T-helper 2 cell treated with Interferon-gamma antibody and Interleukin-4, amounts not matched to agents 5 μg/mL and 100 μg/mL, for 36 hours (primary cell): ENCODE results near the gene ELAVL4.

Experiments used
- DNase-seq: peaks from one replicate; pipeline ENCODE4 v3.0.0; 2021; ENCODE audit warnings: low spot score
- H3K27ac Mint-ChIP-seq: one replicate; pipeline ENCODE4 v1.8.0; 2021; ENCODE audit warnings: mild to moderate bottlenecking, mixed read lengths
- H3K27me3 Mint-ChIP-seq: one replicate; pipeline ENCODE4 v1.8.0; 2021; ENCODE audit warnings: low read depth, mixed read lengths
- H3K36me3 Mint-ChIP-seq: one replicate; pipeline ENCODE4 v1.8.0; 2021; ENCODE audit warnings: low read depth, mixed read lengths
- H3K4me1 Mint-ChIP-seq: one replicate; pipeline ENCODE4 v1.8.0; 2021; ENCODE audit warnings: low read depth, mixed read lengths
- H3K4me3 Mint-ChIP-seq: one replicate; pipeline ENCODE4 v1.8.0; 2022; ENCODE audit warnings: mild to moderate bottlenecking, moderate library complexity, mixed read lengths
- H3K9me3 Mint-ChIP-seq: one replicate; pipeline ENCODE4 v1.8.0; 2021; ENCODE audit warnings: mixed read lengths

The ELAVL4 gene

DNA sequence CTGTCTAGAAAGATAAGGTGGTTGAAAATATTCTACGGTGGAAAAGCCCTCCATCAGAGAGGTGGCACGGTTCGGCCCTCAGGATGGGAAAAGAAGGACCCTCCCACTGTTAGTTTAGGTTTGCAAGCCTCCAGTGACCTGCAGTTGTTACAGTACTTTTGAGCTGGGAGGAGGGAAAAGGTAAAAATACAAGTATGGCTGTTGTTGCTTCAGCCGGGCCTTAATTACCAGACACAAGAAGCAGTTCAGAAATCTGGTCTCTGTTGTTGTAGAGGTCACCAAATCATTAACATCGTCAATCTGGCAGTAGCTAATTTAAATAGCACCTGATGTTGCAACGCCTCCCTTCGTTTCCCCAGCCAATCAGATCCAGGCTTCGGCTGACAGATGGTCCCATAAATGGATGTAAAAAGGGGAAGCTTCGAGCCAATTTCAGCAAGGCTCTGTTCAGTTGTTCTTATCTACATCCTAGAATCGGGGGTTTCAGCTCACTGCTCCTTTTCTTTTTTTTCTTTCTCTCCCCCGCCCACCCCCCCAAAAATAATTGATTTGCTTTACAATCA, at the start of gene ELAVL4:
Gene ELAVL4, plus strand, starts transcription at position 424 of the 563 bp plus-strand sequence. CDS start 270 bp downstream, outside the sequence.
- peak within 1 kb of the TSS; percentile 21 for H3K4me3 Mint-ChIP-seq
- peaks cover 11% of the 10 kb centered on the region for H3K4me1 Mint-ChIP-seq
- no peaks in the 10 kb centered on the region for H3K9me3 Mint-ChIP-seq
- peaks cover 49% of the 10 kb centered on the region for H3K27me3 Mint-ChIP-seq
- H3K27ac Mint-ChIP-seq: no peak within 1 kb of the TSS
- DNase-seq: no peak
- H3K36me3 Mint-ChIP-seq: no peaks in the 10 kb centered on the region

DNA sequence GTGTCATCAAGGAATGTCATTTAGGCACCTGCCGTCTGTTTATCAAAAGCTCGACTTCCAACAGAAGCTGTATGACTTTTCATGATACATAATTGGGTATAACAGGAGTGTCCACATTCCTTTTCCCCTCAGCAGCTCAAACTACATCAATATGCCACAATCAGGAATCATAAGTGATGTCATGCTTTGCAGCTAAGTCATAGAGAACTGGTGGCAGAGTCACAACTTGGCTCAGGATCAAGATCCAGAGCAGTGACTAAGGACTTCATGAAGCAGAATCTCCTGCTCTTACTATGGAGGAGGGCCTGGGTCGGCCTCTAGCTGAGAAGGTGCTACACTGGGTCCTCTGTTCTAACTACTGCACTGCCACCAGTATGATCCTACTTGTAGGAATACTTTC, 48.4 kb upstream of the ELAVL4 start:
- DNase-seq: no peak
- H3K4me1 Mint-ChIP-seq: no peaks in the 10 kb centered on the region
- no peaks in the 10 kb centered on the region for H3K27me3 Mint-ChIP-seq
- H3K36me3 Mint-ChIP-seq: no peaks in the 10 kb centered on the region
- H3K9me3 Mint-ChIP-seq: no peaks in the 10 kb centered on the region
- no peak overlapping the region for H3K4me3 Mint-ChIP-seq
- no peak overlapping the region for H3K27ac Mint-ChIP-seq

DNA sequence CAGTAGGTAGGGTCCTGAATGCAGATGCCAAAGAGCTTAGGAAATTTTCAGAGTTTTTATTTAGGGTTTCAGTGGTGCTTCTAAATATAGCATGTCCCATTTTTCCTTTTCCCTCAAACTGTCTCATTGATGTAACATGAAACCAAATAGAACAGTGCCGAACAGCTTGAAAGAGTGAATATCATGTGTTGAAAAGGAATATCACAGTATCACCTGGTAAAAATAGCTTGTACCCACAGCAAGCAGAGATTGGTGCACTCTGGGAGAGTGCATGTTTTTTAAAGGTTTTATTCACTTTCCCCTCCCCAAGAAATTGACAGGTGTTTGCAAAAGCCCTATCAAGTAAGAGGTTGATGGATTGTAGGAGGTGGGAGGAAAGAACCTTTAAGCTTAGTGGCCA, 41.9 kb upstream of the ELAVL4 start:
- H3K27ac Mint-ChIP-seq: no peak overlapping the region
- no peak overlapping the region for H3K4me3 Mint-ChIP-seq

DNA sequence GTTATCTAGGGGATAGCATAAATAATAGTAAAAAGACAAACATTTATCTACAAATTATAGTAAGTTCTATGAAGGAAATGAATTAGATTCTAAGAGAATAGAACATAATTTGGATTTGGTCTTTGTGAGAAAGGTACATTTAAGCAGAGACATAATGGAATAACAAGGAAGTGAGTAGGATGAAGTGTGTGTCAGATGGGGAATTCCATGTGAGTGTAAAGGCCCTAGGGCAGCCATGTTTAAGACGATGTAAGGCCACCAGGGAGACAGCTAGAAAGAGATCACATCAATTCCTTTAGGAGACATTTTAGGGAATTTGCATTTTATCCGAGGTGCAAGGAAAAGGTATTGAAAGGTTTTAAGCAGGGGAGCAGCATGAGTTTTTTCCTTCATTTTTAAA, 33.8 kb upstream of the ELAVL4 start:
- no peak overlapping the region for H3K27ac Mint-ChIP-seq
- DNase-seq: no peak
- H3K9me3 Mint-ChIP-seq: no peaks in the 10 kb centered on the region
- H3K4me1 Mint-ChIP-seq: no peaks in the 10 kb centered on the region
- H3K4me3 Mint-ChIP-seq: no peak overlapping the region
- H3K27me3 Mint-ChIP-seq: no peaks in the 10 kb centered on the region
- no peaks in the 10 kb centered on the region for H3K36me3 Mint-ChIP-seq

More for the DNA sequence above, 41.9 kb upstream of the ELAVL4 start:
- Mint-ChIP-seq H3K9me3 (no peaks in the 10 kb centered on the region), H3K4me1 (no peaks in the 10 kb centered on the region), H3K27me3 (no peaks in the 10 kb centered on the region), H3K36me3 (no peaks in the 10 kb centered on the region)
- no peak for DNase-seq

DNA sequence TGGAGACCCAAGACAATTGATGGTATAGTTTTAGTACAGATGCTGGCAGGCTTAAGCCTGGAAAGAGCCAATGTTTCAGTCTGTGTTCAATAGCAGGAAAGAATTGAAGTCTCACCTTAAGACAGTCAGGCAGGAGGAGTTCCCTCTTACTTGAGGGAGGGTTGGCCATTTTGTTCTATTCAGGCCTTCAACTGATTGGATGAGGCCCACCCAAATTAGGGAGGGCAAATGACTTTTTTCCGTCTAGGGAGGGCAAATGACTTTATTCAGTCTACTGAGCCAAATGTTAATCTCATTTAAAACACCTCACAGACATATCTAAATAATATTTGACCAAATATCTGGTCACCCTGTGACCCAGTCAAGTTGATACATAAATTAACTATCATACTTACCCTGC, 31.4 kb upstream of the ELAVL4 start:
- Mint-ChIP-seq H3K4me3 (no peak overlapping the region), H3K27ac (no peak overlapping the region), H3K36me3 (no peaks in the 10 kb centered on the region), H3K9me3 (no peaks in the 10 kb centered on the region), H3K27me3 (no peaks in the 10 kb centered on the region), H3K4me1 (no peaks in the 10 kb centered on the region)
- DNase-seq: no peak

DNA sequence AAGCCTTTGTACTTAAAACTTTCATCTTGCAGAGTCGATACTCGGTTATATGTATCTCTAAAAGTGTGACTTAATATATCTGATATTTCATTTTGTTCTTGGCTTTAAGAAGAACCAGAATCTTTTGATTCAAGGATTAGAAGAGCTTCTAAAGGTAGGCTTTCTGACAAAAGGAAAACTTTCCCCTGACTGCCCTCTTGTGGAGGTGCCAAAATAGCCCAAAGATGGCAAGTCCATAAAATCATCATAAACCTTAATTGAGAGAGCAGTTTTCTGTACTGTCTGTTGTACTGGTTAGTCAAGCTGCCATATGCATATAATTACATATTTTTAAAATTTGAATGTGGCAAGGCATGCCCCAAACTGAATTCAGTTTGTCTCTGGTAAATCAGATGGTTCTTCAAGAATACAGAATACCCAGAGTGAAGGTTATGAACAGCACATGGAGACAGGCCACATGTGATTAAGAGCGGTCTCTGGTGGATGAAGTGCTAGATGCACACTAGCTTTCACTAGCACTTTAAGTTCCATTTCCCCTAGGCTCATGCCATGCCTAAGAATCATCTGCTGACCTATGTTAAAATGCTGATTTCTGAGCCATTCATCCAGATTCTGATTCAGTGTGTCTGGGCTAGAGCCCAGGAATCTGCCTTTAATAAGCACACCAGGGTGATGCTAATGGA, 27.7 kb upstream of the ELAVL4 start:
- no peak for DNase-seq
- Mint-ChIP-seq H3K9me3 (no peaks in the 10 kb centered on the region), H3K36me3 (no peaks in the 10 kb centered on the region), H3K27me3 (no peaks in the 10 kb centered on the region), H3K4me3 (no peak overlapping the region), H3K27ac (no peak overlapping the region), H3K4me1 (no peaks in the 10 kb centered on the region)

DNA sequence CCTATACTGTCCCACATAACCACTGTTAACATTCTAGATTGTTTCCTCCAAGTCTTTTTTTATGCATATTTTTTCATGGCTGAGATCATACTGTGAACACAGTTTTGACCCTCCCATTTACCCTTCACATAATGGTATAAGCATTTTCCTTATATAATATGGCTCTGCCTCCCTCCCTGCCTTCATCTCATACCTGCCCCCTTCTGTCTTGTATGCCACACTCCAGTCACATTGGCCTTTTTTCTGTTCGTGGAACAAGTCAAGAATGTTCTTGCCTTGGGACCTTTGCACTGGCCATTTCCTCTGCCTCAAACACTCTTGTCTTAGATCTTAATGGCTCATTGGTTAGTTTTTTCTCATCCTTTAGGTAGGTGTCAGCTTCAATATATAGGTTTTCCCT, 24.3 kb upstream of the ELAVL4 start:
- no peak overlapping the region for H3K4me3 Mint-ChIP-seq
- no peaks in the 10 kb centered on the region for H3K27me3 Mint-ChIP-seq
- no peaks in the 10 kb centered on the region for H3K36me3 Mint-ChIP-seq
- DNase-seq: no peak
- H3K4me1 Mint-ChIP-seq: no peaks in the 10 kb centered on the region
- no peak overlapping the region for H3K27ac Mint-ChIP-seq
- no peaks in the 10 kb centered on the region for H3K9me3 Mint-ChIP-seq

DNA sequence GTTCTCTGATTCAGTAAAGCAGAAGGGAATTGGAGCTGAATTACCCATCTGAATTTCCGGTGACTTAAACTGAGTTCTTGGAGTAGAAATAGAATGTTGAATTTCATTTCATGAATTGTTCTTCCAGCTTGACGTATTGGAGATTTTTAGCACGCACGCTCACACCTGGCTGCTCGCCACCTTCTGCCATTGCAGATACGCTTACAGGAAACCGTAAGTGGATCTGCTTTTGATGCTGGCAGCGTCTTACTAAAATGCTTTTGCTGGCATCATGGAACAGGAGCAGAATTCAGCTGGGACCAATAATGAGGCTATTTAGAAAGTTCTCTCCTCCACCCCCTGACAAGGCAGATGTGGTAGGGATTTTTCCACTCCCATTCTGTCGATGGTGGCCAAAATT, 17.7 kb upstream of the ELAVL4 start:
- Mint-ChIP-seq H3K9me3 (no peaks in the 10 kb centered on the region), H3K27ac (no peak overlapping the region)

DNA sequence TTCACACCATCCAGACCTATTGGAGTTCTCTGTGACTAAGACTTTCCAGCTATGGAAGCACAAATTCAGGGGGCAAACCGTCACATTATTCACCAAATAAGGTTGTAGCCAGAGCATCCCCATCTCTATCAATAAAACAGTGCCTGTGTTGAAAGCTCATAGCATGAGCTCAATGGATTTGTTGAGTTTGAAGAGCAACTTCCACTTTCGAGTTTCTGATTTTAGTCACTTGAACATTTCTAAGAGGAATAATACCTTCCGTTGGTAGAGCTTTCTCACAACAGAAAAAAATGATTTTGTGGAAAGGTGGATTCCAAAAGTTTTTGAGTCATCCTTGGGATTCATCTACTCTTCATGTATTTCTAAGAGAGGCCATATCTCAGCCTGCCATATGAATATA, 13.0 kb upstream of the ELAVL4 start:
- H3K4me3 Mint-ChIP-seq: no peak overlapping the region
- no peak for DNase-seq
- H3K36me3 Mint-ChIP-seq: no peaks in the 10 kb centered on the region
- H3K4me1 Mint-ChIP-seq: no peaks in the 10 kb centered on the region
- no peaks in the 10 kb centered on the region for H3K9me3 Mint-ChIP-seq
- no peak overlapping the region for H3K27ac Mint-ChIP-seq
- no peaks in the 10 kb centered on the region for H3K27me3 Mint-ChIP-seq

More for the DNA sequence above, 17.7 kb upstream of the ELAVL4 start:
- Mint-ChIP-seq H3K4me1 (no peaks in the 10 kb centered on the region), H3K36me3 (no peaks in the 10 kb centered on the region), H3K27me3 (no peaks in the 10 kb centered on the region), H3K4me3 (no peak overlapping the region)
- DNase-seq: no peak

DNA sequence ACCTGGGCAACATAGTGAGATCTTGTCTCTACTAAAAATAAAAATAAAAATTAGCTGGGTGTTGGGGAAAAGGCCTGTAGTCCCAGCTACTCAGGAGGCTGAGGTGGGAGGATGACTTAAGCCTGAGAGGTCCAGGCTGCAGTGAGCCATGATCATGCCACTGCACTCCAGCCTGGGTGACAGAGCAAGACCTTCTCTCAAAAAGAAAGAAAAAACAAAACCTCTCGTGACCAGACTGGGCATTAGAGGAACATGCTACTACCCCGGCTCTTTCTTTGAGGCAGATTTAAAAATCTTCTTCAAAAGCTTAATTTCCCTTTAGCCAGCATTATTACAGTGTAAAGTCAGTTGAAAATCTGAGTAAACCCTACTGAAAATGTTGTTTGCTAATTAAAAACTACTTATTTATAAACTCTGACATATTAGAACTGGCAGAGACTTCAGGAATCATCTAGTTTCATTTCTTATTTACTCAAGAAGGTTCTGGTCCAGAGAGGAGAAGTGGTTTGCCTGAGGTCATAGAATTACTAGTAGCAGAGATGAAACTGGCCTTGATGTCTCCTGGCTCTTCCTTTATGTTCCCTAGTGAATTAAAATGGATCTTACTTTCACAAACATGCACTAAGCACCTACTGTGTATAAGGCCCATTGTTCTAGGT, 11.6 kb upstream of the ELAVL4 start:
- DNase-seq: no peak
- Mint-ChIP-seq H3K4me1 (no peaks in the 10 kb centered on the region), H3K27ac (no peak overlapping the region), H3K36me3 (no peaks in the 10 kb centered on the region), H3K4me3 (no peak overlapping the region), H3K27me3 (no peaks in the 10 kb centered on the region), H3K9me3 (no peaks in the 10 kb centered on the region)

DNA sequence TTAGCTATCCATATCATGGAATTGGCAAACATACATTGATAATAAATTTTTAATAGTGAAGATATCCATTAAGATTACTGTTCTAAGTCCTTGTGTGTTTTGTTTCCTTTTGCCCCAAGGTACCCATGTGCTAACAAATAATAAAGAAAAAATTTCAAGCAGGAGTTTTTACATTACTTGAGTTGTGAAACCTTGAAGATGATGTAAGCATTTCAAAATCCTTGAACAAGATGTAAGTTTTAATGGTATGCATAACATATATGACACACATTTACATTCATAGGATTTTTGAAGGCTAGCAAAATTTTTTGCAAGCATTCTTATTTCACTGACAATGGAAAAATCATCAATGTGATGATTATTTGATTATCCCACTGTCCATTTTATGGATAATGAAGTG, 10.9 kb upstream of the ELAVL4 start:
- H3K4me3 Mint-ChIP-seq: no peak overlapping the region
- no peaks in the 10 kb centered on the region for H3K36me3 Mint-ChIP-seq
- H3K27ac Mint-ChIP-seq: no peak overlapping the region
- H3K27me3 Mint-ChIP-seq: no peaks in the 10 kb centered on the region
- H3K9me3 Mint-ChIP-seq: no peaks in the 10 kb centered on the region
- no peaks in the 10 kb centered on the region for H3K4me1 Mint-ChIP-seq
- no peak for DNase-seq

DNA sequence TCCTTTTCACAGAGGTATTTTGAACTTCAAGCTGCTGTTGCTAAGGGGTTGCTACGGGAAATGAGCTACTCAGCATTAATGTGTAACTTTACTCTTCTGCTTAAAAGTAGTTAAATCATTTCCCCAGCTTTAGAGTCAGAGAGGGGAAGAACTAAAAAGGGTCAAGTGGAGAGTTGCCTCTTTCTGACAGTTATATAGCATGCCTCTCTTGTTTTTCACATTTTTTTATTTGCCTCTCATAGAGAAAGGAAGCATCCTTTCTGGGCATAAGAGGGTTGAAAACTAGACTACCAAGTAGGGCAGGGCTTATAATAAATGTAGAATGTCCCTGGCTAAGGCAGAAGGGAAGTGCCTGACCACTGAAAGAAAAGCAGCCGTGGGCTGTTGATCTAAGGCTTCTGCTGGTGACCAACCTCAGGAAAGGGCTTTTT, 10.1 kb upstream of the ELAVL4 start:
- H3K4me3 Mint-ChIP-seq: no peak overlapping the region
- no peak overlapping the region for H3K27ac Mint-ChIP-seq
- no peaks in the 10 kb centered on the region for H3K4me1 Mint-ChIP-seq
- H3K27me3 Mint-ChIP-seq: no peaks in the 10 kb centered on the region
- H3K36me3 Mint-ChIP-seq: no peaks in the 10 kb centered on the region
- no peaks in the 10 kb centered on the region for H3K9me3 Mint-ChIP-seq
- no peak for DNase-seq

DNA sequence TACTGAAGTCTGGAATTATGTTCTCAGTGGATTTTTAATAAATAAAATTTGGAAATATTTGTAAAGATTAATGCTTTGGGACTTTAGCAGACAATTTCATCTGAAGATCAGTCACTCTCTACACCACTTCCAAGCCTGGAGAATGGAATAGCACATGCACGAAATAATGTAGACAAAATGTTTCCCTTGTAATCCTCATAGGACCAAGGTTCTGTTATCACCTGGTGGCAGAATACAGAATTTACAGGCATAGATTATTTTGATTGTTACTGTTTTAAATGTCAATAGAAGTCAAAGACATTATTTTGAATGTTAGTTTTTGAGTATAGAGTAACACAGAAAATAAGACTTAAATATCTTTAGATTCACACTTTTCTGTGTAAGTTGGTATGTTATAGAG, 9.1 kb upstream of the ELAVL4 start:
- DNase-seq: no peak
- no peak overlapping the region for H3K4me3 Mint-ChIP-seq
- no peaks in the 10 kb centered on the region for H3K9me3 Mint-ChIP-seq
- no peaks in the 10 kb centered on the region for H3K27me3 Mint-ChIP-seq
- H3K27ac Mint-ChIP-seq: no peak overlapping the region
- H3K36me3 Mint-ChIP-seq: no peaks in the 10 kb centered on the region
- no peaks in the 10 kb centered on the region for H3K4me1 Mint-ChIP-seq

DNA sequence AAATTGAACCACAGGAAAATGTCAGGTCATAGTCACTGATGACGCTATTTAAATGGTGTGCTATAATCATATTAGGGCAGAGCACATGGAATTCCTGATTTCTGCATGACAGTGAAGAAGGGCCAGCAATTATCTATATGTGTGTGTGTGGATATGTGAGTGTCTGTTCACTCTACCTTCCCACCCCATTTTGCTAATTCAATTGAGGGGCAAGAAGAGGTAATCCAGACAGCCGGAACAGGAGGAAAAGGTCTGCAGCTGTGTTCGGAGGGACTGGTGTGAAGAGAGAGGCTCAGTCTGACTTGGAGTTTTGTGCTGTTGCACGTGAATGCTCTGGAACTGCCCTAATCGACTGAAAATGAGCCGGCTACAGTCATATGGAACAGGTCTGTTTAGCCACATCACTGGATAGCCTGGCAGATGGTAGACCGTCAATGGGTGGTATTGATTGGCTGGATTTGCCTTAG, 5.1 kb upstream of the ELAVL4 start:
- Mint-ChIP-seq H3K27ac (no peak overlapping the region), H3K4me3 (no peak overlapping the region), H3K4me1 (no peaks in the 10 kb centered on the region), H3K36me3 (no peaks in the 10 kb centered on the region), H3K9me3 (no peaks in the 10 kb centered on the region), H3K27me3 (peaks cover 14% of the 10 kb centered on the region)
- DNase-seq: no peak
